GM12878 (cell line): ENCODE data around the gene EEF1AKMT2. TPM values are rescaled to one million over a fixed set of nuclear protein-coding genes. Genes with fewer than 3 reads are reported as not detected.

ENCODE experiments used
- BACH1 ChIP-seq: fragments of 450-650 bp; IDR thresholded peaks from 2 replicates; pipeline ENCODE4 v1.6.1; 2017; ENCODE audit warnings: mild to moderate bottlenecking, borderline replicate concordance
- EP300 ChIP-seq, 2 experiments: fragments of 150-350 bp in 1 of 2; IDR thresholded peaks; 2 replicates each; pipeline ENCODE4 v1.6.1; 2011 to 2012; ENCODE audit warnings: low read depth in 2 of 2, low read length in 2 of 2, borderline replicate concordance in 1 of 2, improper control_type of control experiment in 1 of 2, inconsistent platforms in 1 of 2; ENCODE audit not compliant: control insufficient read depth in 1 of 2
- EZH2 ChIP-seq: IDR thresholded peaks from 2 replicates; pipeline ENCODE4 v1.6.1; 2012; ENCODE audit warnings: low read depth, mild to moderate bottlenecking, control low read depth, inconsistent platforms, low read length, borderline replicate concordance; ENCODE audit not compliant: control insufficient read depth
- GATAD2B ChIP-seq: fragments of 450-650 bp; conservative IDR thresholded peaks from 2 replicates; pipeline ENCODE4 v1.6.1; 2017; ENCODE audit warnings: low read depth, mild to moderate bottlenecking, moderate library complexity
- KAT2A ChIP-seq: conservative IDR thresholded peaks from 2 replicates; pipeline ENCODE4 v1.6.1; 2011; ENCODE audit warnings: low read depth, low read length; ENCODE audit not compliant: control insufficient read depth
- KDM1A ChIP-seq: fragments of 200-600 bp; sonication (generic); IDR thresholded peaks from 2 replicates; pipeline ENCODE4 v1.6.1; 2016; ENCODE audit warnings: borderline replicate concordance
- MEF2B ChIP-seq: fragments of 450-650 bp; IDR thresholded peaks from 2 replicates; pipeline ENCODE4 v1.6.1; 2018; ENCODE audit warnings: mild to moderate bottlenecking, moderate library complexity; ENCODE audit not compliant: partially characterized antibody, poor library complexity, severe bottlenecking
- MTA3 ChIP-seq: IDR thresholded peaks from 2 replicates; pipeline ENCODE4 v1.6.1; 2012; ENCODE audit warnings: low read length, inconsistent platforms, borderline replicate concordance
- MYB ChIP-seq: fragments of 150-350 bp; IDR thresholded peaks from 2 replicates; pipeline ENCODE4 v1.6.1; 2014; ENCODE audit warnings: mild to moderate bottlenecking, low read depth, low read length, borderline replicate concordance
- NR2C1 ChIP-seq: fragments of 450-650 bp; IDR thresholded peaks from 2 replicates; pipeline ENCODE4 v1.6.1; 2017; ENCODE audit warnings: antibody characterized with exemption, mild to moderate bottlenecking, moderate library complexity
- PAX5 ChIP-seq: IDR thresholded peaks from 2 replicates; pipeline ENCODE4 v1.6.1; 2011; ENCODE audit warnings: low read depth, low read length, borderline replicate concordance
- POLR2AphosphoS2 ChIP-seq: IDR thresholded peaks from 2 replicates; pipeline ENCODE4 v1.6.1; 2011; ENCODE audit warnings: low read depth, mild to moderate bottlenecking, low read length, improper control_type of control experiment, moderate library complexity
- RAD51 ChIP-seq: fragments of 450-650 bp; IDR thresholded peaks from 2 replicates; pipeline ENCODE4 v1.6.1; 2016; ENCODE audit warnings: moderate library complexity, mild to moderate bottlenecking, inconsistent platforms
- RUNX3 ChIP-seq: IDR thresholded peaks from 2 replicates; pipeline ENCODE4 v1.6.1; 2012; ENCODE audit warnings: low read length, inconsistent platforms
- SMAD5 ChIP-seq: IDR thresholded peaks from 2 replicates; pipeline ENCODE4 v1.6.1; 2016; ENCODE audit warnings: antibody characterized with exemption, low read depth
- SREBF2 ChIP-seq: IDR thresholded peaks from 2 replicates; pipeline ENCODE4 v1.6.1; 2012; ENCODE audit warnings: mild to moderate bottlenecking, low read length
- SRF ChIP-seq, 2 experiments: IDR thresholded peaks; 2 replicates each; pipeline ENCODE4 v1.6.1; 2011; ENCODE audit warnings: low read depth in 2 of 2, low read length in 2 of 2, mild to moderate bottlenecking in 1 of 2, moderate library complexity in 1 of 2
- SUPT20H ChIP-seq: IDR thresholded peaks from 2 replicates; pipeline ENCODE4 v1.6.1; 2011; ENCODE audit warnings: low read depth, mild to moderate bottlenecking, low read length, moderate library complexity, borderline replicate concordance; ENCODE audit not compliant: control insufficient read depth
- polyA plus RNA-seq, 11 experiments: library from polyadenylated mRNA; depleted of rRNA in 4 of 11; unstranded in 6 of 11; stranded (reverse) in 5 of 11; fragments of >200 nt; fragmentation: Nextera tagmentation in 4 of 11; fragmentation: Illumina TruSeq in 1 of 11; extraction: Ambion mirVana in 4 of 11; extraction: Trizol in 1 of 11; gene quantifications; 1 replicate in 1 of 11; 2 replicates in 10 of 11; pipeline versions ENCODE4 v1.2.1 to v1.2.3, GENCODE V29; 2011 to 2016; ENCODE audit warnings: inconsistent platforms in 2 of 11, missing spikeins in 2 of 11, low read depth in 1 of 11
- total RNA-seq, 4 experiments: library from RNA; depleted of rRNA in 3 of 4; stranded (reverse); fragments of >200 nt in 3 of 4; fragmentation: Illumina TruSeq in 1 of 4; extraction: Trizol in 1 of 4; gene quantifications; 2 replicates each; pipeline versions ENCODE4 v1.2.1 to v1.2.3, GENCODE V29; 2013 to 2021
- TF ChIP-seq, protein P1 (sequence below): fragments of 450-650 bp; IDR thresholded peaks from 2 replicates; pipeline ENCODE4 v1.6.1; 2014; ENCODE audit warnings: mild to moderate bottlenecking
- TF ChIP-seq, protein P2 (sequence below): fragments of 450-650 bp; IDR thresholded peaks from 2 replicates; pipeline ENCODE4 v1.6.1; 2017; ENCODE audit warnings: borderline replicate concordance
- TF ChIP-seq, protein P3 (sequence below): fragments of 150-350 bp; IDR thresholded peaks from 2 replicates; pipeline ENCODE4 v1.6.1; 2016; ENCODE audit warnings: low read depth, low read length
- TF ChIP-seq, protein P4 (sequence below): IDR thresholded peaks from 2 replicates; pipeline ENCODE4 v1.6.1; 2012; ENCODE audit warnings: low read depth, low read length, improper control_type of control experiment

The EEF1AKMT2 gene
- total and polyA plus RNA-seq, 10 of the 15 experiments (the other 5 are each of a cell fraction or from before 2014, with no cell fraction given): 9.1 to 29.3 (median 23.6) TPM

DNA sequence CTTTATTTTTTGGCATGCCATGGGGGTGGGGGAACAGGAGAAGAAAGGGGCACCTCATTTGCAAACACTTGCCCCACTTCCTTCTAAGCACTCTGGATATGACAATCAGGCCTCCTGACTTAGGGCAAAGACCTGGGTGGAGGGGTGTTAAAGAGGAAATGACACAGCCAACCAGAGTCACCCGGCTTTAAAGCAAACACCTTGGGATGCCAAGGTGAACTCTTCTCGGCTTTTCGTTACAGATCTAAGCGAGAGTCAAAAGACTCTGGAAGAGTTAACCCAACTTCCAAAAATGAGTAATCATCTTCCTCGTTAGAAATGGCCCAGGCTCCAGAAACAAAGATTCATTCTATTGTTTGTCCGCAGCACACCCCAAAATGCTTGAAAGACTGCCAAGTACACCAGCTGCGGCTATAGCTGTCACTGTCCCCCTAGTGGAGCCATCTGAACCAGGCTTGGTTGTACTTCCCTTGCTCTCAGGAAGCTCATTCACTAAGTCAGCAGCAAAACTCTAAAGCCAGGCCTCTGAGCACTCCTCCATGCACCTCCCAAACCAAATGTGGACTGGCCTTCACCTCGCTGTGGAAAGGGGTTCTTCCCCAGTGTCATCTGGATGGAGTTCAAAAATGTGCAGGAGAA, 72.4 kb downstream of the EEF1AKMT2 start (continued):
- TF ChIP-seq, protein P1, sequence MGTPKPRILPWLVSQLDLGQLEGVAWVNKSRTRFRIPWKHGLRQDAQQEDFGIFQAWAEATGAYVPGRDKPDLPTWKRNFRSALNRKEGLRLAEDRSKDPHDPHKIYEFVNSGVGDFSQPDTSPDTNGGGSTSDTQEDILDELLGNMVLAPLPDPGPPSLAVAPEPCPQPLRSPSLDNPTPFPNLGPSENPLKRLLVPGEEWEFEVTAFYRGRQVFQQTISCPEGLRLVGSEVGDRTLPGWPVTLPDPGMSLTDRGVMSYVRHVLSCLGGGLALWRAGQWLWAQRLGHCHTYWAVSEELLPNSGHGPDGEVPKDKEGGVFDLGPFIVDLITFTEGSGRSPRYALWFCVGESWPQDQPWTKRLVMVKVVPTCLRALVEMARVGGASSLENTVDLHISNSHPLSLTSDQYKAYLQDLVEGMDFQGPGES: no peak
- no peak for TF ChIP-seq SUPT20H
- no peak for TF ChIP-seq SREBF2
- no peak for TF ChIP-seq POLR2AphosphoS2
- peak; percentile 43; the same call in 1 of the 2 replicates for TF ChIP-seq GATAD2B
- TF ChIP-seq, protein P2, sequence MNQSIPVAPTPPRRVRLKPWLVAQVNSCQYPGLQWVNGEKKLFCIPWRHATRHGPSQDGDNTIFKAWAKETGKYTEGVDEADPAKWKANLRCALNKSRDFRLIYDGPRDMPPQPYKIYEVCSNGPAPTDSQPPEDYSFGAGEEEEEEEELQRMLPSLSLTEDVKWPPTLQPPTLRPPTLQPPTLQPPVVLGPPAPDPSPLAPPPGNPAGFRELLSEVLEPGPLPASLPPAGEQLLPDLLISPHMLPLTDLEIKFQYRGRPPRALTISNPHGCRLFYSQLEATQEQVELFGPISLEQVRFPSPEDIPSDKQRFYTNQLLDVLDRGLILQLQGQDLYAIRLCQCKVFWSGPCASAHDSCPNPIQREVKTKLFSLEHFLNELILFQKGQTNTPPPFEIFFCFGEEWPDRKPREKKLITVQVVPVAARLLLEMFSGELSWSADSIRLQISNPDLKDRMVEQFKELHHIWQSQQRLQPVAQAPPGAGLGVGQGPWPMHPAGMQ: no peak
- peak; percentile 59 for TF ChIP-seq RUNX3
- TF ChIP-seq, protein P3, sequence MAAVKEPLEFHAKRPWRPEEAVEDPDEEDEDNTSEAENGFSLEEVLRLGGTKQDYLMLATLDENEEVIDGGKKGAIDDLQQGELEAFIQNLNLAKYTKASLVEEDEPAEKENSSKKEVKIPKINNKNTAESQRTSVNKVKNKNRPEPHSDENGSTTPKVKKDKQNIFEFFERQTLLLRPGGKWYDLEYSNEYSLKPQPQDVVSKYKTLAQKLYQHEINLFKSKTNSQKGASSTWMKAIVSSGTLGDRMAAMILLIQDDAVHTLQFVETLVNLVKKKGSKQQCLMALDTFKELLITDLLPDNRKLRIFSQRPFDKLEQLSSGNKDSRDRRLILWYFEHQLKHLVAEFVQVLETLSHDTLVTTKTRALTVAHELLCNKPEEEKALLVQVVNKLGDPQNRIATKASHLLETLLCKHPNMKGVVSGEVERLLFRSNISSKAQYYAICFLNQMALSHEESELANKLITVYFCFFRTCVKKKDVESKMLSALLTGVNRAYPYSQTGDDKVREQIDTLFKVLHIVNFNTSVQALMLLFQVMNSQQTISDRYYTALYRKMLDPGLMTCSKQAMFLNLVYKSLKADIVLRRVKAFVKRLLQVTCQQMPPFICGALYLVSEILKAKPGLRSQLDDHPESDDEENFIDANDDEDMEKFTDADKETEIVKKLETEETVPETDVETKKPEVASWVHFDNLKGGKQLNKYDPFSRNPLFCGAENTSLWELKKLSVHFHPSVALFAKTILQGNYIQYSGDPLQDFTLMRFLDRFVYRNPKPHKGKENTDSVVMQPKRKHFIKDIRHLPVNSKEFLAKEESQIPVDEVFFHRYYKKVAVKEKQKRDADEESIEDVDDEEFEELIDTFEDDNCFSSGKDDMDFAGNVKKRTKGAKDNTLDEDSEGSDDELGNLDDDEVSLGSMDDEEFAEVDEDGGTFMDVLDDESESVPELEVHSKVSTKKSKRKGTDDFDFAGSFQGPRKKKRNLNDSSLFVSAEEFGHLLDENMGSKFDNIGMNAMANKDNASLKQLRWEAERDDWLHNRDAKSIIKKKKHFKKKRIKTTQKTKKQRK: no peak
- TF ChIP-seq PAX5: peak; percentile 46; the same call in 1 of the 2 replicates
- TF ChIP-seq MTA3: no peak; the same call in 1 of the 2 replicates
- TF ChIP-seq MYB: no peak
- TF ChIP-seq NR2C1: no peak
- TF ChIP-seq SRF (IDR thresholded peaks at IDR 0.05; ENCODE audit: low read depth in 2 of 2, low read length in 2 of 2): no peak
- TF ChIP-seq BACH1: no peak; the same call in 1 of the 2 replicates
- no peak for TF ChIP-seq SMAD5
- peak; percentile 31 for TF ChIP-seq MEF2B
- peak; percentile 44; the same call in 1 of the 2 replicates for TF ChIP-seq RAD51
- no peak for TF ChIP-seq KAT2A
- no peak for TF ChIP-seq EZH2
- TF ChIP-seq, protein P4, sequence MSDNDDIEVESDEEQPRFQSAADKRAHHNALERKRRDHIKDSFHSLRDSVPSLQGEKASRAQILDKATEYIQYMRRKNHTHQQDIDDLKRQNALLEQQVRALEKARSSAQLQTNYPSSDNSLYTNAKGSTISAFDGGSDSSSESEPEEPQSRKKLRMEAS: no peak
- TF ChIP-seq KDM1A: no peak
- peak; percentile 75 to 88; a peak in 3 of 4 replicates for TF ChIP-seq EP300 (IDR thresholded peaks at IDR 0.05; ENCODE audit: borderline replicate concordance in 1 of 2, control insufficient read depth in 1 of 2, low read depth in 2 of 2, low read length in 2 of 2)
